Activated CD8-positive, alpha-beta memory T cell treated with anti-CD3 and anti-CD28 coated beads, Interleukin-2, amount 50 U/mL, for 24 hours (primary cell): Measurements from ENCODE around the gene EHD1.

Experiments used
- DNase-seq: peaks from one replicate; pipeline ENCODE4 v3.0.0-alpha.2; 2020; ENCODE audit errors: extremely low read depth

EHD1 gene

DNA sequence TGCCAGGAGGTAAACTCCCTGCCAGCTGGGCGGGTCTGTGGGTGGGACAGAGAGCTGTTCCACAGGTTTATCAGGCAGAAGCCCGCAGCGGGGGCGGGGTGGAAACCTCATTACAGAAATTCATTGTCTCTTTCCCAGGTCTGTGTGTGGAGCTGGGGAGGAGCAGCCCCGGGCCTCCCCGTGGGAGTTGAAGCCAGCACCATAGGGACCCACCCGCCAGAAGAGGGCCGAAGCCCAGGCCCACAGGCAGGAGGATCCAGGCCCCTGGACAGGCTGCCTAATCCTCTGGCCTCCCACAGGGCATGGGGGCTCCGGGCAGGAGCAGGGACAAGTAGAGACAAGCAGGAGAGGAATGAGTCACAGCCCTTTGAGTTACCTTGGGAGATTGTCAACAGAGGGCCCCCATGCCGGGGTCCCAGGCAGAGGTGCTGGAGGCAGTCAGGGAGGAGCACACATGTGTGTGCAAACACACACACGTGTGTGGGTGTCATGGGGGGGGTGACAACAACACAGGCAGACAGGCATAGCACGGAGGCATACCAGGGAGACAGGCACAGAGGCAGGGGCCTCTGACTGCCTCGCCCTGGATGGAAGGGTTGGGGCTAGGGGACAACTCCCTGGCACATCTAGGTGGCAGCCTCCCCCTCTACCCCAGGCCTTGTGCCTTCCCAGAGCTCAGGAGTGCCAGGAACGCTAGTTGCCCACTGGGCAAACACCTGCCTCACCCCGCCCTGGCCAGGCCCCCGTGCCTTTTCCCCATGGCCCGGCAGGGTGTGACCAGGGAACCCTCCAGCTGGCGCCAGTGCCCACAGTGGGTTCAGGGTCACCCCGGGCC is 35.4 kb downstream of the EHD1 start:
- DNase-seq, result no peak

DNA sequence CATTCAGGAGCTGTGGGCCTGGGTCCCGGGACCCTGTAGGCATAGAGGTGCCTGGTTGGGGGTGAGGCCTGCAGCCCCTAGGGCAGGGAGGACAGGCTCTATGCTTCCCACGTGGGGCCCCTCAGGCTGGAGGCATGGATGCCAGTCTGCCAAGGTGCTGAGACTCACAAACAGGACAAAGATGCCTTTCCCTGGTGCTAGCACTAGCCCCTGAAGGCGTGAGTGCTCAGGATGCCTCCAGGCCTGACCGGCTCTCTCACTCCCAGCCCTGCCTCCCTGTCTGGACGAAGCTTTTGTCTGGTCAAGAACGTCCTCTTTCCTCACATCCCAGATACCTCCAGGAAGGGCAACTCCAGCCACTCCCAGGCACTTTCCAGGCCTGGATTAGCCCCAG is 36.1 kb downstream of the EHD1 start:
- no peak for DNase-seq

DNA sequence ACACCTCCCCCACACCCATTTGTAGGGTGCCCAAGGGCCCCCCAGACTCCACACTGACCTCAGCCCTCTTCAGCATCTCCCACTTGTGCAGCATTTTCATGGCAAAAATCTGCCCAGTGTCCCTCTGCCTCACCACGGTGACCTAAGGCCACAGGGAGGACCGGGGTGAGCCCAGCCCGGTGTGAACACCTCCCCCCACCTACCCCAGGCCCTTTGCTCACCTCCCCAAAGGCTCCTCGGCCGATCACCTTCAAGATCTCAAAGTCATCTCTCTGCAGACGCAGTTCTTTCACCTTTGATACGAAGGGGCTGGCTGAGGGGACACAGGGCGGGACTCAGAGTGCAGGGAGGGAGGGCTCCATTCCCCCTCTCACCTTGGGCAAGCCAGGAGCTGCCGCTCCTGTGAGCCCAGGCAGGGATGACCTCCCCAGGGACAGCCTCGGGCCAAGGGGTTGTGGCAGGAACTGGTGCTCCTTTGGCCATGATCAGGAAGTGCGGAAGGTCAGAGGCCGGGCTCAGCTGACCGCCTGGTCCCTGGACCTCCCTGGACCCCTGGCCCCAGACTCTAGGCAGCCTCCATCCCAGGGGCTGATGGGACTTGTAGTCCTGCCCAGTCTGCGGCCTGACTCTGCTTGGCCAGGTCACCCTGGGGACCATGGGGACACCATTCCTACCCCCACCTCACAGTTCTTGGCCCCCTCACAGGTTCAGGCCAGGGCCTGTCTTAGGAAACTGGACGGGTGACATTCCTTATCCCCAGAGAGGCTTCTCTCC is 36.6 kb downstream of the EHD1 start:
- no peak for DNase-seq

DNA sequence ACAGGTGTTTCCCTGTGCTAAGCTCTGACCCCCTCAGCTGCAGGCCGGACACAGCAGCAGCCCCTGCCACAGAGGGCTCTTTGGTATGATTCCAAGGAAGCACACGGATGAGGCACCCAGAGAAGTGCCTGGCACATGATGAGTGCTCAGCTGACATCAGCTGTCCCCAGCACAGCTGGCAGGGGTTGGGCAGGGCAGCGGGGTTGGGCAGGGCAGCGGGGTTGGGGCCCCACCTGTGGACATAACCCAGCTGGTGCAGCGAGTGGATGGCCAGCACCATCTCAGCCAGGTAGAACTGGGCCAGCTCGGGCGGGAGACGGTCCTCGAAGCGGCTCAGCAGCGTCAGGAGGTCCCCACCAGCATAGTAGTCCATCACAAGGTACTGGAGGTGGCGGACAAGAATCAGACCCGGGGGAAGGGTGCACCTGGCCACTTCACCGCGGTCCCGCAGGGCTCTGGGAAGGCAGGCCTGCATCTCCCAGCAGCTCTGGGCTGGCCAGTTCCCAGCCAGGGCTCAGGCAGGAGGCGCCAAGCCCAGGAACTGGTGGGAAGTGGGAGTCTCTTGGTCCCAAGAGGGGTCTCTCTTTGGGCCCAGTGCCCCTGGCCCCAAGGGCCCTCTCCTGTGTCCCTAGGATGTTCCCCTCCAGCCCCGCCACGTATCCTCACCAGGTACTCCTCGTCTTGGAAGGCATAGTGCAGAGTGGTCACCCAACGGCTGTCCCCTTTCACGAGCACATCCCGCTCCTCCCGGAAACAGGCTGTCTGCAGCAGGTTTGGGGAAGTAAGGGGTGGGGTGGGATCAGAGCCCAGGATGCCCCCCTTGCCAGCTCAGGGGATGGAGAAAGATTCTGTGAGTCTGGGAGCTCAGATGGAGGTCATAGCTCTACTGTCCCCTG is 38.3 kb downstream of the EHD1 start:
- DNase-seq, result no peak

DNA sequence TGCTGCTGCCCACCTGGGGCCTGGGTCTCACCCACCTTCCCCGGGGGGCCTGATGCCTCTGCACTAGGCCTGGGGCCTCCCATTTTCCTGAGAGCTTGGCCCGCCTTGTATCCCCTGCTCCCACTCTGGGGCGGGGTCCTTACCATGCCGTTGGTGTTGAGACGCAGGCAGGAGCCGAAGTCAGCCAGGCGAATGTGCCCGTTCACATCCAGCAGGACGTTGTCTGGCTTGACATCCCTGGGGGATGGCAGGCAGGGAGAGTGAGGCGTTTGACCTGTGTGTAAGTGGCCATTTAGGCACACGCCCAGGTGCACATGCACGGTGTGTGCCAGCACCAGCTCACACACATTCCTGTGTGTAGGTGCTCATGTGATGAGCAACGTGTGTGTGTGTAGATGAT is 39.1 kb downstream of the EHD1 start:
- no peak for DNase-seq

DNA sequence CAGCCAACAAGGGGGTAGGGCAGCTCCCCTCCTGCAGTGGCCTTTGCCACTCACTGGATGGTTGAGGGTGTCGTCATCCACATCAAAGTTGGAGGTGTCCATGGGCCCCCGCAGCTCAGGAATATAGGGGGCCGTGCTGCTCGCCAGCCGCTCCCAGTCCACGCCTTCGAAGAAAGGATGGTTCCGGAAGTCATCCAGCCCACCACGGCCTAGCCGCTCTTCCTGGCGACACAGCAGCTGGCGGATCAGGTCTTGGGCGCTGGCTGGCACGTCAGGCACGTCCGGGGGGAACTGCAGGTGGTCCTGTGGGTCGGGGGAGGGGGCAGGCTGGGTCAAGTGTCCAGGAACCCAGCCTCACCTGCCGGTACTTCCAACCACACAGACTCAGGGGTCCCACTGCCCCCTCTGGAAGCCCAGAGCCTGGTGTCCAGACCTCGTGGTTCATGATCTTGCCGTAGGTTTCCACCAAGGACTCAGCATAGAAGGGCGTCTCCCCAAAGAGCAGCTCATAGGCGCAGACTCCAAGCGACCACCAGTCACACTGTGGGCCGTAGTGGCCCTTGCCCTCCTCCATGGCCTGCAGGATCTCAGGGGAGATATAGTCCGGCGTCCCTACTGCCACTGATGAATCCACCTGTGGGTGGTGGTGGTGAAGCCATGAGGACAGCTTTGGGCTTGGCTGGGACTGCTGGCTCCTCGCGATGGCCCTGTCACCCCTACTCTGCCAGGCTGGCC is 39.7 kb downstream of the EHD1 start:
- DNase-seq, result no peak

DNA sequence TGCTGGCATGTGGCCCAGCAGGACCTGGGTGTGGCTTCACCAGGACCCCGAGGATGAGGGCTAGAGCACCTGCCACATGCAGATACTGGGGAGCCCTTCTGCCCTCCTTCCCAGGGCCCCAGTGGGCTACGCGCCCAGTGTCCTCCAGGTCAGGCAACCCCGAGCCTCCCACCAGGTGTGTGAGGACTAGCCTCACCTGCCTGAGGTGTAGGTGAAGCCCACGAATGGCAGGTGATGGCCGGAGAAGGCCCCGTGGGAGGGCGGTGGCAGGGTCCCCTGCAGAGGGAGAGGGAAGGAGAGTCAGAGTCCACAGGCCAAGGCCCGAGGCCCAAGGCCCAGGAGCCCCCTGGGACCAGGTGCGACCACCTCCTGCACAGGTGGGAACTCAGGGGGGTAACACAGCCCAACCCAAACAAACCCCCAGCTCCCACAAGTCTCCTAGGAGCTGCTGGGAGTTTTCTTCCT is 40.5 kb downstream of the EHD1 start:
- no peak for DNase-seq

DNA sequence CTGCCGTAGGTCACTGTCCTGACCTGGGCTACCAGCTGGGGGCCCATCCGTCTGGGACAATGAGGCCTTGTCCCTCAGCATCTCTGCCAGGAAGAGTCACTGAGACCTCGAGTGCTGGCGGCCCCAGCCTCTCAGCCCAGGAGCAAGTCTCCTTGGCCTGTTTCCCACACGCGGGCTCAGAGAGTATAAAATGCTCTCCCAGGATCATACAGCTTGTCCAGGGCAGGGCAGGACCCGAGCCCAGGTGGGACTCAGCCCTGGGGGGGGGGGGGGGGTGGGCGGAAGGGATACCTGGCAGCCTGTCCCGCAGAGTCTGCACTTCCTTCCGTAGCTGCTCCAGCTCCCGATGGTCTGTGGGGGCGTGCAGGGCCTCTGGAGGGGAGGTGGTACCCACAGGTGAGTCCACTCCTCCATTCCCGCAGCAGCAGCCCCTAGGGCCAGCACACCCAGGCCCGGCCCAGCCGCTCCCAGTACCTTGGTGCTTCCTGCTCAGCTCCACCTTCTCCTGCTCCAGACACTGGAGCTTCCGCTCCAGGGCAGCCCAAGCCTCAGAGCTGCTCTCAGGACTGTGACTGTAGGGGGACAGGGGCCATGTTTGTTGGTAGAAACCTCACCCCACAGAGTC is 41.9 kb downstream of the EHD1 start:
- DNase-seq, result no peak

DNA sequence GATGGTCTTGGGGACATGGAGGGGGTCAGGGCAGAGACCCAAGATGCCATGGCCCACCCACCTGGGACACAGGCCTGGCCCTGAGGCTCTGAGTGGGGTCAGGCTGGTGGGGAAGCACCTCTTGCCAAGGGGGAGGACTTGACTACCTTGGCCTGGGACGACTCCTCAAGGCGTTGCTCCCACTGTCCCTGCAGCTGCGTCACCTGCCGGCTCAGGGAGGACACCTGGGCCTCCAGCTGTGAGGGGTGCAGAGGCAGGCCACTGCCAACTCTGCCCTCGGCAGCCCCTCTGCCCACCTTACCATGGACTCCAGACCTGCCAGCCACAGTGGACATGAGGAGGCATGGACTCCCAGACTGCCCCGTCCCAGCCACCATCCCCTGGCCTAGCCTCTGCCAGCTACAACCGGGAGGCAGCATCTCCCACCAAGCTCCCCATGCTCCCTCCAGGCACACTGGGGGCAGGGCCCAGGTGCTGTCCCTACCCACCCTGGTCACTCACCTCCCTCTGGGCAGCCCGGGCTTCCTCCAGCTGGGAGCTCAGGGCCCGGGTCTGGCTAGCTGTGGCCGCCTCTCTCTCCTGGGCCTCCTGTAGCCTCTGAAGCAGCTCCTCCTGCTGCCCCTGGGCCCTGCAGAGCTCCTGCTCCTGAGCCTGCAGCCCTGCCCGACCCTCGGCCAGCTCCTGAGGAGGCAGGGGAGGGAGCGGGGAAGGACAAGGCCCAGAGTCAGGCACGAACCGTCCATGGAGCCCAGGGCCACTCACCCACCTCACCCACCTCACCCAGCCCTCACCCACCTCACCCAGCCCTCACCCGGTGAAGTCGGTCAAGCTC is 42.6 kb downstream of the EHD1 start:
- no peak for DNase-seq

DNA sequence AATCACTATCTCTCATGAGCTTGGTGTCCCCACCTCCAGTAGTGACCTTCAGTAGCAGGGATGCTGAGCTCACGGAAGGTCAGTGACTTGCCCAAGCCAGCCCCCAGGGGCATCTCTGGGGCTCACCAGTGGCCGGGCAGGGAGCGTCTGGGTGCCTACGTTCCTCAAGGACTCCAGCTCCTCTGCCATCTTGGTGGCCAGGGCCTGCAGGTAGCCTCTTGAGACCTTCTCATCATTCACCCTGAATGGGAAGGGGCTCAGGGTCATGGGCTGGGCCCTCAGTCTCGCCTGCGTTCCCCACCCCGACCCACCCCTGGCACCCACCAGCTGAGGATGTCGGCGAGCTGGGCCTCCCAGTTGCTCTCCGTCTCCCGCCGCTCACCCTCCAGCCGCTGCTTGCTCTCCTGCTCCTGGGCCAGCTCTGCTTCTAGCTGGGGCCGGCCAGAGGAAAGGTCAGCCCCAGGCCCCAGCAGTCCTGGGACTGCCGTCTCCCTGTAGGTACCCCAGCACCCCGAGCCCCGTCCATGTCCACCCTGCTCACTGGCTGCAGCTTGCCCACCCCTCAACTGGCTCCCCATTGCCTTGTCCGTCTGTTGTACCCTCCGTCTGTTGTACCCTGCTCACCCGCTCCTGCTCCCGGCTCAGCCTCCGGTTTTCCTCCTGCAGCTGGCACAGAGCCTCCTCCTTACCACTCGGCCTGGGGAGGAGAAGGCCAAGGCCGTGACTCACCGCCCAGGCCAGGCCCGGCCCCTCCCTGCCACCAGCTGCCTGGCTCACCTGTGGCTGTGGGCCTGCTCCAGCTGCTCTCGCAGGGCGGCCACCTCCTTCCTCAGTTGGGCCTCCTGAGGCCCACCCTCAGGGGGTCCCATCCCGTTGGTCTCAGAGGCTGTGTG is 43.5 kb downstream of the EHD1 start:
- no peak for DNase-seq

DNA sequence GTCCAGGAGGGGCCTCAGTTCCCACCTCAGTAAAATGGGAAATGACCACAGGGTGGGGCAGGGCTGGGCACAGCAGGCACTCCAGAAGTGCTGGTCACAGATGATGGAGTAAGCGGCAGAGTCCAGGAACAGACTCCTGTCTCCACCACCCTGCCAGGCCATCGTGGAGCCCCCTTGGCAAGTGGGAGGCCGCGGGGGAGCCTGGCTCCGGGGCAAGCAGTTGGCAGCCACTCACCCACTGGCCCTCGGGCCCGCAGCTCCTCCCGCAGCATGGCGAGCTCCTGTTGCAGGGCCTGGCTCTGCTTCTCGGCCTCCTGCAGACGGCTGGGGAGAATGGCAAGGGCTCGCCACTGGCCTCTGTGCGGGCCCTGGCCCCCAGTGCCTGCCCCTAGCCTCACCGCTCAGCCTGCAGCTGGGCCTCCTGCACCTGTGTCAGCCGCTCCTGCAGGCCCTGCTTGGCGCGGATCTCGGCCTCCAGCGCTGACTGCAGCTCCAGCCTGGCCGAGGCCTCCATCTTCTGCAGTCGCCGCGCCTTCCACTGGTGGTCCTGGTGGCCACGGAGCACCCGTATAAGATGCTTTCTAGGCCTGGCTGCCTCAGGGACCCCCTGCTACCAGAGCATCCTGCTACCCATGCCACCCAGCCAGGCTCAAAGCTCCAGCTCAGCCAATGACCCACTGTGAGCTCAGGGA is 44.2 kb downstream of the EHD1 start:
- DNase-seq, result no peak

DNA sequence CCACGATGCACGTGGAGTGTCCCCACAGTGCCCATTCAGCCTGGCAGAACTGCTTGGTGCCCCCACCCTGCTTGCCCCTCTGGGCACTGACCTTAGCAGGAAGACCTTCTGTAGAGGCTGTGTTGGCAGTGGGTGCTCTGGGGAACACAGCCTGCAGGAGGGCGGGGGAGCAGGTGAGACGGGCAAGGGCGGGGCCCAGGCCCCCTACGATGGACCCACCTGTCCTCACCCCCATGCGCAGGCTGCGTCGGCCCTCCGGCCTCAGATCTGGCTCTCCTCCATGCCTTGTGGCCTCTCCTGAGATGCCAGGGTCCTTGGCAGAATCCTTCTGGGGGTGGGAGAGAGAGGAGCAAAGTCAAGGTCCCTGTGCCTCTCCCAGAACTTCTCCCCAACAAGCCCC is 44.9 kb downstream of the EHD1 start:
- DNase-seq, result no peak

DNA sequence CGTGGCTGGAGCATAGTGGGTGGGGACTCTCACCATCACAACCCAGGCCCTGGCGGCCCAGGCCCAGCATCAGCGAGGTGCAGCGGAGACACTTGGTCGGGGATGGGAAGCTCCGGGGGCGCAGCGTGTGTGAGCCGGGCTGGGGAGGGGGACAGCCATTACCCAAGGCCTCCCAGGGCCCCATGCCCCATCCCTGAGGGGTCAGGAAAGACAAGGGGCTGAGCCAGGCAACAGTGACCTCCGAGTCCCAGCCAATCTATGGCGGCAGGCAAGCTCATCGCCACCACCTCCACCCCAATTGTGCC is 45.3 kb downstream of the EHD1 start:
- no peak for DNase-seq

DNA sequence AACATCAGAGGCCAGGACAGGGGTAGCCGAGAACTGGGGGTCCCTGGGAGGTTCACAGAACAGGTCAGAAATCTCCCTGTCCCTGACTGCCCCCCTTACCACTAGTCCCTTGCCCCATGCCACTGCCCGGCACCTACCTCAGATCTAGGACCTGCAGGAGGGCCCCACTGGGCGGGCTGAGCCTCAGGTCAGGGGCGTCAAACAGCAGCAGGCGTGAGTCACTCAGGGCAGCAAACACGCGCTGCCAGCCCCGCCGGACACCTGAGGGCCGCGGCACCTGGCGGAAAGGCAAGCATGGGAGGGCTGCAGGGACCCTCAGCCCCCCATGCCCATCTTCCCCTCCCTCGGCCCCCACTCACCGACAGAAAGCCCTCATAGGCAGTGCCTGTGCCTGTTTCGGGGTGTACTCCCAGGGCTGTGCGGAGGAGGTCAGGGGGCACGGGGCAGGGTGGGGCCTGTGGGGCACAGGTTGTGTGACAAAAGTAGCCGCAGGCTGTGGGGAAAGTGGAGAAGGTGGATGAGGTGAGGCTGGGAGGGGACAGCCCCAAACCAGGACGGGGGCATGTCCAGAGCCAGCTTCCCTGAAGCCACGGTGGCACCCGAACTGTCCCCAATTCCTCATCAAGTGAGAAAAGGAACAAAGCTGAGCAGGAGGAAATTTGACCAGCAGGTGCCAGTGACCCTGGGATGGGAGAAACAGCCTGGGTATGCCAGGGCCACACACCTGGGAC is 45.8 kb downstream of the EHD1 start:
- no peak for DNase-seq

DNA sequence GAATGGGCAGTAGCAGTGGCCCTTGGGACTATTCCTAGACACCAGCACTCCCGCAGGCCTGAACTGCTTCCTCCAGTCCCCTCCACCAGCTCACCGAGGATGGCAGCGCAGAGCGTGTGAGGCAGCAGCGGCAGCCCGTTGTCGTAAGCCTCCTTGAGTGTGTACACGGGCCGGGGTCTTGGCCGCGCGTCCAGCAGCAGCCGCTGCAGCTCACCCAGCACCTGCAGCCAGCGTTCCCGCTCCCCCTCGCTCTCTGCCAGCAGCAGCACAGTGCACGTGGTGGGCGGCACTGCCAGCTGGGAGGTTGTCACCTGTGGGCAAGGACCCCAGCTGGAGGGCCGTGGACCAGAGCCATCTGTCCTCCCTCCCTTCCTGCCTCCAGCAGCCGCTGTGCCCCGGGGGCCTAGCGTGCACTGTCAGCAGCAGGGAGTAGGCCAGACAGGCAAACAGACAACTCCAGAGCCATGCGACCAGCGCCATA is 47.0 kb downstream of the EHD1 start:
- DNase-seq, result no peak

DNA sequence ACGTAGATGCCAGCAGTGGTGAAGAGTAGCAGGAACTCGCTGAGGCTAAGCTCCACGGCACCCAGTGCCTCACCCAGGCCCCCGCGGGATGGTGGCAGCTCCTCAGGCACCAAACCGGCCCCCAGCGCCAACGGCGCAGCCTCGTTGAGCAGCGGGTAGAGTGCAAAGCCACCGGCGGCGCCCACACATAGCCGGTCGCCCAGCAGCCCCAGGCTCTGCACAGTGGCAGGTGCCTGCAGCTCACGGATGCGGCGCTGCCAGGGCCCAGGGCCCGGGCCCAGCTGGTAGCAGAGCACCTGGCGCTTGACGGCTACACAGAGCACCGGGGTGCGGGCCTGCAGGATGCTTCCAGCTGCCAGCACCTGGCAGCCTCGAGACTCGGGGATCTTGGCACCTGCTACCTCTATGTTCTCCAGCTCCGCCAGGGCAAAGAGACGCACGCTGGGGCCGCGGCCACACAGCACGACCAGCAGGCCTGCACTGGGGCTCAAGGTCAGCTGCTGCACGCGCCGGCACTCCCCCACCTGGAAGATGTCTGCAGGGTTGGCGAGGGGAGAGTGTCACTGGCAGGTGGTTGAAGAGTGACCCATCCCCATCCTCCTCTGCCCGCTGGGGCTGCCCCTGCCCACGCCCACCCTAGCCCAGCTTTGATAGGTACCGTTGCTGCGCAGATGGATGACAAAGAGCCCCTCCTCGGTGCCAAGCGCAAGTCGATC is 48.7 kb downstream of the EHD1 start:
- DNase-seq, result no peak

DNA sequence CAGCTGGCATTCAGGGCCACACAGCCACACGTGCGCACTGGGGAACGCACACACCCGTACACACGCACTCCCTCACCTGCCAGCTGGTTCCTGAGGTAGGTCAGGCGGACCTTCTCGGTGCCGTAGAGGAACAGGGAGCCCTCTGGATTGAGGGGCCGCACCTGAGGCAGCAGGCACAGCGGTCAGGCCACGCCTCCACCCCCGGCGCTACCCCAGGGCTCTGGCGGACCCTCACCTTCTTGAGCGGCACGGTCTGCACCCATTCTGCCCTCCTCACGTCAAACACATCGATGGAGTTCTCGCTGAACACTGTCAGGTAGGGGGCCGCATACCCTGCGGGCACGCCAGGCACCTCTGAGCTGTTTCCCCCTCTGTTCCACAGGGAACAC is 51.0 kb downstream of the EHD1 start:
- DNase-seq, result no peak
